H4 (cell line): ENCODE measurements around the gene ADGRA3. TPM values are rescaled to one million over a fixed set of nuclear protein-coding genes. Genes with fewer than 3 reads are reported as not detected.

Source experiments
- DNase-seq: peaks from one replicate; pipeline ENCODE4 v3.0.0-alpha.2; 2015; ENCODE audit warnings: low spot score
- total RNA-seq: library from RNA; depleted of rRNA; stranded (reverse); fragments of >200 nt; shearing (Covaris generic); gene quantifications from 2 replicates; pipeline ENCODE4 v1.2.3, GENCODE V29; 2014; rRNA removed

The ADGRA3 gene
- total RNA-seq, 1 experiment from 2014 or later, result 31.2 TPM

- no peak for DNase-seq
Measured at GRCh38 chr4:22363036-22363435, 152.8 kb downstream of the ADGRA3 start.

- peak; percentile 59 for DNase-seq
Measured at GRCh38 chr4:22356987-22357596, 158.8 kb downstream of the ADGRA3 start.

DNA sequence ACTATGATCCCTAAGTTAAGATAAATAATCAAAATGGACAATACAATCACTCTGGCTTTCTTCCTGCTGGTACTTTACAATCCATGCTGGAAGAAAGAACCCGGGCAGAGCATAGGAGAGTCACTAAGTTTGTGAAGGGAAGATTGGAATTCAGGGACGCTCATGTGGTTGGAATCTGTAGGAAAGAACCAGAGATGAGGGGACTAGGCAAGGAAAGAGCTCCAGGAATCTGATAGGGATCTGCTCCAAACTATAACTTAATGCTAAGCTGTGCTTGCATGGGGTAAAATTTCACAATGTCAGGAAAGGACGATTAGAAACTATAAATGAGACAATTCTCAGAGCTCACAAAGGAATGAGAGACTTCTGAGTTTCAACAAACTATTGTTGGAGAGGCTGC is 167.5 kb downstream of the ADGRA3 start:
- DNase-seq, result no peak

- no peak for DNase-seq
Measured at GRCh38 chr4:22345678-22346077, 170.2 kb downstream of the ADGRA3 start.

- no peak for DNase-seq
Measured at GRCh38 chr4:22345055-22345454, 170.8 kb downstream of the ADGRA3 start.

- DNase-seq, result no peak
Measured at GRCh38 chr4:22343606-22344005, 172.3 kb downstream of the ADGRA3 start.

- DNase-seq, result no peak
Measured at GRCh38 chr4:22339491-22339890, 176.4 kb downstream of the ADGRA3 start.

- no peak for DNase-seq
Measured at GRCh38 chr4:22338796-22339195, 177.1 kb downstream of the ADGRA3 start.

Other genes with a start within 250 kb of the ADGRA3 start
- 0.04 TPM in 1 of 2 replicates, not detected in the other for gene GBA3, start 176.9 kb upstream of the ADGRA3 start, total RNA-seq